Colonic mucosa (tissue), 4 donors: Measurements from ENCODE around the gene GABBR1. TPM values are rescaled to one million over a fixed set of nuclear protein-coding genes. Genes with fewer than 3 reads are reported as not detected.

Experiments
- DNase-seq: peaks from one replicate; pipeline ENCODE4 v3.0.0-alpha.2; 2020
- H3K27ac ChIP-seq: fragments of 200-600 bp; one replicate; pipeline ENCODE4 v1.8.0; 2021
- H3K27me3 ChIP-seq: fragments of 200-600 bp; one replicate; pipeline ENCODE4 v1.8.0; 2021
- H3K36me3 ChIP-seq: fragments of 200-600 bp; one replicate; pipeline ENCODE4 v1.8.0; 2021
- H3K4me1 ChIP-seq: fragments of 200-600 bp; one replicate; pipeline ENCODE4 v1.8.0; 2021; ENCODE audit warnings: mild to moderate bottlenecking
- H3K4me3 ChIP-seq: fragments of 200-600 bp; one replicate; pipeline ENCODE4 v1.8.0; 2021
- H3K9ac ChIP-seq, 2 donors: one replicate each; pipeline ENCODE4 v1.7.0; 2013; ENCODE audit warnings: control low read depth in 2 of 2, low read depth in 2 of 2, low read length in 2 of 2
- H3K9me3 ChIP-seq: fragments of 200-600 bp; one replicate; pipeline ENCODE4 v1.8.0; 2021
- intact Hi-C: fragments of 100-400 bp; cut with DNase I; formaldehyde crosslinking; loops from one replicate; pipeline ENCODE4 v1.14.1; 2022
- total RNA-seq, 2 donors: library from RNA; stranded (reverse); fragmentation: NEBNext Ultra II Directional in 1 of 2; extraction: Animal tissue kit (Norgen Biotek cat#: 25700) in 1 of 2; gene quantifications; one replicate each; pipeline ENCODE4 v1.2.1, GENCODE V29; 2021
- TF ChIP-seq, protein P1 (sequence below): fragments of 200-600 bp; IDR thresholded peaks from one replicate; pipeline ENCODE4 v1.8.0; 2022; ENCODE audit warnings: antibody characterized with exemption, mild to moderate bottlenecking
- donor health status: healthy.
- donor health status: DM: no; HTN: no; CAD: no.
- donor health status: DM: no; HTN: no; CAD: no.

The GABBR1 gene
- total RNA-seq, 2 donors from 2014 or later, result 15.5 to 18.6 TPM

- no peaks in the 10 kb centered on the region for H3K9me3 ChIP-seq
- DNase-seq, result no peak
- no peaks in the 10 kb centered on the region for H3K36me3 ChIP-seq
- intact Hi-C loops, result no loop called here
- H3K9ac ChIP-seq, result no peak overlapping the region
- TF ChIP-seq, protein P1, sequence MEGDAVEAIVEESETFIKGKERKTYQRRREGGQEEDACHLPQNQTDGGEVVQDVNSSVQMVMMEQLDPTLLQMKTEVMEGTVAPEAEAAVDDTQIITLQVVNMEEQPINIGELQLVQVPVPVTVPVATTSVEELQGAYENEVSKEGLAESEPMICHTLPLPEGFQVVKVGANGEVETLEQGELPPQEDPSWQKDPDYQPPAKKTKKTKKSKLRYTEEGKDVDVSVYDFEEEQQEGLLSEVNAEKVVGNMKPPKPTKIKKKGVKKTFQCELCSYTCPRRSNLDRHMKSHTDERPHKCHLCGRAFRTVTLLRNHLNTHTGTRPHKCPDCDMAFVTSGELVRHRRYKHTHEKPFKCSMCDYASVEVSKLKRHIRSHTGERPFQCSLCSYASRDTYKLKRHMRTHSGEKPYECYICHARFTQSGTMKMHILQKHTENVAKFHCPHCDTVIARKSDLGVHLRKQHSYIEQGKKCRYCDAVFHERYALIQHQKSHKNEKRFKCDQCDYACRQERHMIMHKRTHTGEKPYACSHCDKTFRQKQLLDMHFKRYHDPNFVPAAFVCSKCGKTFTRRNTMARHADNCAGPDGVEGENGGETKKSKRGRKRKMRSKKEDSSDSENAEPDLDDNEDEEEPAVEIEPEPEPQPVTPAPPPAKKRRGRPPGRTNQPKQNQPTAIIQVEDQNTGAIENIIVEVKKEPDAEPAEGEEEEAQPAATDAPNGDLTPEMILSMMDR, result no peak
- no peak overlapping the region for H3K4me3 ChIP-seq
- H3K27me3 ChIP-seq, result no peaks in the 10 kb centered on the region
- H3K4me1 ChIP-seq, result no peaks in the 10 kb centered on the region
- H3K27ac ChIP-seq, result no peak overlapping the region
Measured at GRCh38 chr6:29637247-29637646, 4.3 kb upstream of the GABBR1 start.

- Histone ChIP-seq H3K27me3 (no peaks in the 10 kb centered on the region), H3K27ac (peak overlapping the region; percentile 49), H3K9ac (peak overlapping the region; percentile 48 to 52), H3K9me3 (no peaks in the 10 kb centered on the region), H3K4me1 (peaks cover 6% of the 10 kb centered on the region), H3K36me3 (no peaks in the 10 kb centered on the region), H3K4me3 (peak overlapping the region; percentile 60)
- no peak for DNase-seq
- intact Hi-C loops, result no loop called here
- TF ChIP-seq, protein P1, result no peak
Measured at GRCh38 chr6:29633534-29633905, 537 bp upstream of the GABBR1 start.

DNA sequence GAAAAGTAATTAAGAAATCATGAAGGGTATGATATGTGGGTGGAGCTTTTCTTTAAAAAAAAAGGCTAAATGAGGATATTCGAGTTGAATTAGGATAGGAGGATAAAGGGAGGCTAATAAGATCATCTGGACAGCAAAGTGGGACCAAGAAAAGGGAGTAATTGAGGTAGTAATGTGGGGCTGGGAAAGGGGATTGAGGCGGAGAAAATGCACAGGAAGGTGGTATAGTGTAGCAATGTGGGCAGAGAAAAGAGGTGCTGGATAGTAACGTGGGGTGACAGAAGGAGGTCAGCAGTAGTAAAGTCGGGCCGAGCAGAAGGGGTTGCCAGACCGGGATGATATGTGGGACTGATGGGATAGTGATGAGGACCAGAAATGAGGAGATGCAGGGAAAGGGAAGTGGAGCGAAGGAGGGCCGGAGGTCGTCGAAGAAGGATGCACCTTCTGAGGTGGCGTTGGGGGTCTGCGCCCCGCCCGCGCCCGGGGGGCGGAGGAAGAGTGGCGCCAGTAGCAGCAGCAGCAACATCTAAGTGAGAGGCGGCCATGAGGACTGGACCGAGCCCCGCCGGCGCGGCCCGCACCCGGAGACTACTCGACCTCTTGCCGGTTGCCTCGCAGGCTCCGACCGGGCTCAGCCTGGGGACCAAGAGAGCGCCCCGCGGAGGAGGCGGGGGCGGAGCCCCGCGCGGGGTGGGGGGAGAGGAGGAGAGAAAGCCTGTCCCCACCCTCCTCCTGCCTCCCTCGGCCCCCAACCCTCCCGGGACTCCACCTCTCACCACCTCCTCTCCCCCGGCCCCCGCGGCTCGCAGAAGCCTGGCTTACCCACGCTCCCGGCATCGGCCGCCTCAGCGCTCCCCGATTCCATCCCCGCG lies 887 bp downstream of the GABBR1 start:
- Histone ChIP-seq H3K36me3 (no peaks in the 10 kb centered on the region), H3K27me3 (no peaks in the 10 kb centered on the region), H3K4me1 (peaks cover 6% of the 10 kb centered on the region), H3K4me3 (peak overlapping the region; percentile 60), H3K9ac (peak overlapping the region; percentile 12 to 61), H3K27ac (peak overlapping the region; percentile 49), H3K9me3 (no peaks in the 10 kb centered on the region)
- intact Hi-C loops, result no loop called here
- DNase-seq, result peak; percentile 67
- TF ChIP-seq, protein P1, result no peak

DNA sequence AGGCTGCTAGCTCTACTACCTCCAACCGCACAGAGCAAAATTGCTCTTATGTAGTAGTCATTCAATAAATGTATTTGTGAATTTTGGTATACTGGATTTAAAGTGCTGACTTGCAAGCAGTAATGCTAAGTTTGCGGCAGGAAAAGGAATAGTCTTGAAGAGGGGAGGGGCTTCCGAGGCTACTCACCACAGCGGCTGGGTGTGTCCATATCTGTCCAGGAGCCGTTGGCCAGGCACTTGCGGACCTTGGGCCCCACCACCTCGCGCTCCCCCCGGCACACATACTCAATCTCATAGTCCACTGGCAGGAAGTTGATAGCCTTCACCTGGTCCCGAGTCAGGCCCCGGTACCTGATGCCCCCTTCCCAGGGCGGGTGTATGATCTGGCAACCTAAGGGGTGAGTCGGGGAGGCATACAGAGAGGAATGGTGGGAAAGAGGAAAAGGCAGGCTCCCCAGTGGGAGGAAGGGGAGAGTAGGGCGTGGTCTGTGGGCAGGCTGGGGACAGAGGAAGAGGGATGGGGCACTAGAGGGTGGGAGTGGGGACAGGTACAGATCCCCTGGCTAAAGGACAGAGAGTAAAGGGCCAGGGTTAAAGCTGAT lies 1.7 kb downstream of the GABBR1 start:
- Histone ChIP-seq H3K27me3 (no peaks in the 10 kb centered on the region), H3K36me3 (no peaks in the 10 kb centered on the region), H3K9ac (no peak overlapping the region), H3K4me3 (no peak overlapping the region), H3K27ac (no peak overlapping the region), H3K4me1 (peaks cover 6% of the 10 kb centered on the region), H3K9me3 (no peaks in the 10 kb centered on the region)
- intact Hi-C loops, result no loop called here
- DNase-seq, result no peak
- TF ChIP-seq, protein P1, result no peak

- H3K27me3 ChIP-seq, result no peaks in the 10 kb centered on the region
- peaks cover 6% of the 10 kb centered on the region for H3K4me1 ChIP-seq
- H3K4me3 ChIP-seq, result no peak overlapping the region
- no peaks in the 10 kb centered on the region for H3K9me3 ChIP-seq
- intact Hi-C loops, result no loop called here
- H3K36me3 ChIP-seq, result no peaks in the 10 kb centered on the region
- H3K9ac ChIP-seq, result no peak overlapping the region
- TF ChIP-seq, protein P1, result no peak
- DNase-seq, result no peak
- no peak overlapping the region for H3K27ac ChIP-seq
Measured at GRCh38 chr6:29630315-29630714, 2.7 kb downstream of the GABBR1 start.
